B cell (primary cell): ENCODE measurements around the gene ERN1. TPM values are rescaled to one million over a fixed set of nuclear protein-coding genes. Genes with fewer than 3 reads are reported as not detected.

ENCODE experiments used
- ATAC-seq: fragments of 200-7000 bp; cut with Tn5 transposase; one replicate; pipeline ENCODE4 v1.10.0; 2021; ENCODE audit warnings: low read depth, mild to moderate bottlenecking, moderate number of reproducible peaks, moderate library complexity
- CTCF ChIA-PET: fragments of 350-600 bp; sonication (Branson Sonifier 250); formaldehyde crosslinking; loops from one replicate; lab custom pipeline; 2021; ENCODE audit warnings: antibody characterized with exemption, inconsistent platforms; lab: Charles Lee
- POLR2A ChIA-PET: fragments of 350-600 bp; sonication (Branson Sonifier 250); formaldehyde crosslinking; loops from one replicate; lab custom pipeline; 2021; ENCODE audit warnings: antibody characterized with exemption; lab: Charles Lee
- DNase-seq: peaks from one replicate; pipeline ENCODE4 v3.0.0; 2013
- H2AFZ ChIP-seq: 2 replicates; pipeline ENCODE4 v1.6.1; 2012; ENCODE audit warnings: mild to moderate bottlenecking, low read depth, low read length; ENCODE audit not compliant: insufficient read depth, poor library complexity, severe bottlenecking
- H3K27ac ChIP-seq, 2 donors: 1 replicate in 1 of 2; 2 replicates in 1 of 2; pipeline ENCODE4 v1.5.1; 2012 to 2013; ENCODE audit warnings: low read length in 2 of 2, mild to moderate bottlenecking in 2 of 2, moderate library complexity in 1 of 2
- H3K27me3 ChIP-seq, 4 experiments: fragments of 200-600 bp in 1 of 4; sonication (generic) in 1 of 4; replicated peaks in 1 of 4; 1 replicate in 2 of 4; 2 replicates in 2 of 4; pipeline versions ENCODE4 v1.6.1 to v1.7.0; 2013 to 2016; ENCODE audit warnings: low read length in 3 of 4, mild to moderate bottlenecking in 2 of 4, mixed read lengths in 1 of 4, moderate library complexity in 1 of 4; ENCODE audit not compliant: insufficient read depth in 4 of 4, control insufficient read depth in 3 of 4; ENCODE audit errors: control extremely low read depth in 1 of 4
- H3K36me3 ChIP-seq, 2 experiments: replicated peaks in 1 of 2; 1 replicate in 1 of 2; 2 replicates in 1 of 2; pipeline versions ENCODE4 v1.6.1 to v1.7.1; 2013; ENCODE audit warnings: low read length in 1 of 2; ENCODE audit not compliant: insufficient read depth in 2 of 2, control insufficient read depth in 1 of 2; ENCODE audit errors: control extremely low read depth in 1 of 2, extremely low read depth in 1 of 2
- H3K4me1 ChIP-seq, 2 donors: fragments of 200-600 bp in 1 of 2; sonication (generic) in 1 of 2; 1 replicate in 1 of 2; 2 replicates in 1 of 2; pipeline versions ENCODE4 v1.5.1 to v1.6.1; 2013 to 2017; ENCODE audit warnings: low read length in 2 of 2; ENCODE audit not compliant: control insufficient read depth in 2 of 2, insufficient read depth in 2 of 2
- H3K4me2 ChIP-seq: replicated peaks from 2 replicates; pipeline ENCODE3; 2012; ENCODE audit warnings: mild to moderate bottlenecking, low read depth, low read length; ENCODE audit not compliant: poor library complexity, severe bottlenecking
- H3K4me3 ChIP-seq, 5 experiments: fragments of 200-600 bp in 1 of 5; sonication (generic) in 1 of 5; 1 replicate in 3 of 5; 2 replicates in 2 of 5; pipeline versions ENCODE4 v1.5.1 to v1.7.0; 2011 to 2016; ENCODE audit warnings: low read length in 4 of 5, mild to moderate bottlenecking in 4 of 5, low read depth in 2 of 5, control low read depth in 1 of 5, moderate library complexity in 1 of 5; ENCODE audit not compliant: insufficient read depth in 1 of 5; ENCODE audit errors: control extremely low read depth in 1 of 5, extremely low read depth in 1 of 5
- H3K79me2 ChIP-seq: fragments of 200-600 bp; sonication (generic); one replicate; pipeline ENCODE4 v1.6.0; 2016; ENCODE audit warnings: low read length; ENCODE audit not compliant: control insufficient read depth, insufficient read depth
- H3K9ac ChIP-seq: fragments of 200-600 bp; sonication (generic); 2 replicates; pipeline ENCODE4 v1.6.1; 2017; ENCODE audit warnings: mild to moderate bottlenecking, low read length, moderate library complexity
- H3K9me3 ChIP-seq, 3 donors: one replicate each; pipeline versions ENCODE4 v1.6.1 to v1.7.1; 2013; ENCODE audit warnings: low read length in 2 of 3; ENCODE audit not compliant: control insufficient read depth in 2 of 3, insufficient read depth in 1 of 3; ENCODE audit errors: control extremely low read depth in 1 of 3
- H4K20me1 ChIP-seq: 2 replicates; pipeline ENCODE4 v1.6.0; 2012; ENCODE audit warnings: mild to moderate bottlenecking, low read length; ENCODE audit not compliant: insufficient read depth, control insufficient read depth, poor library complexity, severe bottlenecking
- H3K27ac Mint-ChIP-seq: one replicate; pipeline ENCODE4 v1.8.0; 2021; ENCODE audit warnings: mixed read lengths
- H3K27me3 Mint-ChIP-seq: one replicate; pipeline ENCODE4 v1.8.0; 2021; ENCODE audit warnings: mixed read lengths
- H3K4me1 Mint-ChIP-seq: one replicate; pipeline ENCODE4 v1.8.0; 2021; ENCODE audit warnings: mixed read lengths
- H3K4me3 Mint-ChIP-seq: one replicate; pipeline ENCODE4 v1.8.0; 2021; ENCODE audit warnings: mixed read lengths
- H3K9me3 Mint-ChIP-seq: one replicate; pipeline ENCODE4 v1.8.0; 2022; ENCODE audit warnings: mixed read lengths; ENCODE audit not compliant: insufficient read depth
- CTCF ChIP-seq: fragments of 200-600 bp; IDR thresholded peaks from one replicate; pipeline ENCODE4 v1.8.0; 2022; ENCODE audit warnings: antibody characterized with exemption, mild to moderate bottlenecking
- EZH2 ChIP-seq: IDR thresholded peaks from 2 replicates; pipeline ENCODE4 v1.6.1; 2012; ENCODE audit warnings: borderline replicate concordance, low read depth, mild to moderate bottlenecking, moderate library complexity, low read length; ENCODE audit not compliant: insufficient read depth, poor library complexity, severe bottlenecking
- WGBS: methylation state at CpG from one replicate; pipeline ENCODE4 v1.1.5; 2013; ENCODE audit warnings: missing lambda C conversion rate; ENCODE audit not compliant: insufficient coverage; 5-methylcytosine and 5-hydroxymethylcytosine counted together
- intact Hi-C: fragments of 100-400 bp; cut with micrococcal nuclease; formaldehyde crosslinking; loops from one replicate; pipeline ENCODE4 v1.10.0; 2022
- polyA plus RNA-seq: library from polyadenylated mRNA; depleted of rRNA; stranded (reverse); fragments of >200 nt; gene quantifications from 2 replicates; pipeline ENCODE4 v1.2.3, GENCODE V29; 2012
- total RNA-seq, 2 donors: library from RNA; stranded (reverse); fragments of 120-200 nt in 1 of 2; gene quantifications; 1 replicate in 1 of 2; 2 replicates in 1 of 2; pipeline versions ENCODE4 v1.2.3 to v1.2.4, GENCODE V29; 2013 to 2022

The ERN1 gene
- total and polyA plus RNA-seq, 2 donors (not counting 1 experiment from before 2014, with no cell fraction given), result 7.0 to 19.4 TPM

- TF ChIP-seq EZH2 (no peak), CTCF (no peak)
- Histone ChIP-seq H3K36me3 (peaks cover 0 to 5% of the 10 kb centered on the region in 2 experiments), H3K4me1 (no peaks in the 10 kb centered on the region), H3K79me2 (no peaks in the 10 kb centered on the region), H3K9ac (no peak overlapping the region), H4K20me1 (no peaks in the 10 kb centered on the region), H3K4me3 (no peak overlapping the region), H2AFZ (no peak overlapping the region), H3K4me2 (no peak overlapping the region), H3K27me3 (no peaks in the 10 kb centered on the region), H3K27ac (no peak overlapping the region), H3K9me3 (no peaks in the 10 kb centered on the region)
- Mint-ChIP-seq H3K9me3 (no peaks in the 10 kb centered on the region), H3K4me1 (peaks cover 1% of the 10 kb centered on the region), H3K27me3 (no peaks in the 10 kb centered on the region), H3K27ac (no peak overlapping the region), H3K4me3 (no peak overlapping the region)
- WGBS, result no CpG with 5 or more reads among the region's 8 CpGs
- POLR2A ChIA-PET, result no interaction called here
- ATAC-seq (no peak), DNase-seq (no peak)
- intact Hi-C loops, result no loop called here
- CTCF ChIA-PET, result interaction anchor here (0.6 kb wide), 1 partner anchor 708 kb away, joined by 3 read pairs; no protein-coding TSS in a partner anchor
These were observed 32.6 kb downstream of the ERN1 start for GRCh38 chr17:64097196-64097936.

GRCh38 chr17:64096037-64096436 is 33.9 kb downstream of the ERN1 start:
- Mint-ChIP-seq H3K4me3 (no peak overlapping the region), H3K27ac (no peak overlapping the region), H3K4me1 (peaks cover 8% of the 10 kb centered on the region), H3K27me3 (no peaks in the 10 kb centered on the region), H3K9me3 (no peaks in the 10 kb centered on the region)
- H3K9me3 ChIP-seq, result no peaks in the 10 kb centered on the region
- POLR2A ChIA-PET, result no interaction called here
- CTCF ChIA-PET, result no interaction called here
- H3K79me2 ChIP-seq, result no peaks in the 10 kb centered on the region
- intact Hi-C loops, result no loop called here
- TF ChIP-seq CTCF (no peak), EZH2 (no peak)
- H3K27me3 ChIP-seq, result no peaks in the 10 kb centered on the region
- H3K9ac ChIP-seq, result no peak overlapping the region
- no peak for ATAC-seq
- WGBS, result 100% methylated on average over 1 of the region's 3 CpGs
- H3K4me1 ChIP-seq, result no peaks in the 10 kb centered on the region
- no peak overlapping the region for H3K27ac ChIP-seq
- peaks cover 0 to 5% of the 10 kb centered on the region in 2 experiments for H3K36me3 ChIP-seq
- H4K20me1 ChIP-seq, result no peaks in the 10 kb centered on the region
- no peak overlapping the region for H3K4me3 ChIP-seq
- H2AFZ ChIP-seq, result no peak overlapping the region
- DNase-seq, result no peak
- no peak overlapping the region for H3K4me2 ChIP-seq
